Measurements from ENCODE around the gene P2RX4. TPM values are rescaled to one million over a fixed set of nuclear protein-coding genes. Genes with fewer than 3 reads are reported as not detected.
"Not testable (repeated sequence)": the region's sequence is repeated elsewhere in the genome, so short reads cannot be mapped to it uniquely, and the experiment has no call there.

P2RX4 gene
- total RNA-seq = 10 to 100 TPM; 48.3 to 57.1 TPM
- 10 to 100 TPM; 35.4 to 66.0 TPM for polyA plus RNA-seq

DNA sequence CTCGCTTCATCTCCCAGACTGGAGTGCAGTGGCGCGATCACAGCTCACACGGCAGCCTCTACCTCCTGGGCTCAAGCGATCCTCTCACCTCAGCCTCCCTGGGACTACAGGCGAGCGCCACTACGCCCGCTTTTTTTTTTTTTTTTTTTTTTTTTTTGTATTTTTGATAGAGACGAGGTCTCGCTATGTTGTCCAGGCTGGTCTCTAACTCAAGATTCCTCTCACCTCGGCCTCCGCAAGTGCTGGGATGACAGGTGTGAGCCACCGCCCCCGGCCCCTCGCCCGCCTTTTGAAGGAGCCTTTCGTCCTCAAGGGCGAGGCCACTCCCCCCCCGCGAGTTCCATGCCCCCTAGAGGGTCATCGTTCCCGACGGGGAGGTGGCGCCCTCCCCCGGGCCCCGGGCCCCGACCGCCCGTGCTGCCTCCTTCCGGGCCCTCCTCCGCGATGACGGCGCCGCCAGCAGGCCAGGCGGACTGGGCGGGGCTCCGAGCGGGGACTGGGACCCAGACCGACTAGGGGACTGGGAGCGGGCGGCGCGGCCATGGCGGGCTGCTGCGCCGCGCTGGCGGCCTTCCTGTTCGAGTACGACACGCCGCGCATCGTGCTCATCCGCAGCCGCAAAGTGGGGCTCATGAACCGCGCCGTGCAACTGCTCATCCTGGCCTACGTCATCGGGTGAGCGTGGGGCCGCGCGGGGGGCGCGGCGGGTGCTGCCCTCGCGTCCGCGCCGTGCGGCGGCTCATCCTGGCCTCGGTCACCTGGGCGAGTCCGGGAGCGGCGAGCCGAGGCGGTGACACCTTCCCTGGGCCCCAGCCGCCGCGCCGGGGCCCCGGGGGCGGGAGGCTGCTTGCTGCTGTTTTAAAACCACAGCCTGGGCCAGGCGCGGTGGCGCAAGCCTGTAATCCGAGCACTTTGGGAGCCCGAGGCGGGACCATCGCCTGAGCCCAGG is at the start of gene P2RX4:
P2RX4 (plus strand) TSS at position 506 of the 949 bp plus-strand sequence; CDS start at position 542, 36 bp downstream.
- Histone ChIP-seq H3K9me3 (ENCODE audit: control insufficient read depth in 1 of 2, low read length in 2 of 2) (no peaks in the 10 kb centered on the region), H3K27me3 (ENCODE audit: insufficient read depth, low read length) (no peaks in the 10 kb centered on the region), H3K4me1 (ENCODE audit: insufficient read depth, low read length) (peaks cover 44% of the 10 kb centered on the region), H3K27ac (ENCODE audit: low read depth, low read length) (peak within 1 kb of the TSS; percentile 91), H3K36me3 (ENCODE audit: insufficient read depth, low read length) (no peaks in the 10 kb centered on the region), H3K4me3 (ENCODE audit: low read length in 2 of 2) (peak within 1 kb of the TSS; percentile 54 to 85)
- intact Hi-C loops (cut with micrococcal nuclease) = loop anchor here (1.0 kb wide), 3 partner anchors 30 to 86 kb away; partner anchors contain the start of gene CAMKK2
- ChIA-PET CTCF (ENCODE audit: partially characterized antibody) (interaction anchor here (0.7 to 1.4 kb wide), 6 partner anchors 14 to 150 kb away, joined by 3 to 6 read pairs (median 4); no protein-coding TSS in a partner anchor), POLR2A (ENCODE audit: partially characterized antibody) (interaction anchor here (0.5 to 7.8 kb wide), 12 partner anchors 9 to 191 kb away, joined by 3 to 113 read pairs (median 3); partner anchors contain the start of gene P2RX7)
- Mint-ChIP-seq H3K36me3 (peaks cover 4 to 12% of the 10 kb centered on the region in 2 donors), H3K4me1 (peaks cover 16 to 45% (median 32%) of the 10 kb centered on the region in 4 donors), H3K9me3 (peaks cover 0 to 1% (median 0%) of the 10 kb centered on the region in 8 donors), H3K27ac (peak within 1 kb of the TSS; percentile 91 to 100 (median 98)), H3K4me3 (peak within 1 kb of the TSS; percentile 88 to 99 (median 93)), H3K27me3 (no peaks in the 10 kb centered on the region)
- DNase-seq = peak; percentile 88 to 92 (median 90)

DNA sequence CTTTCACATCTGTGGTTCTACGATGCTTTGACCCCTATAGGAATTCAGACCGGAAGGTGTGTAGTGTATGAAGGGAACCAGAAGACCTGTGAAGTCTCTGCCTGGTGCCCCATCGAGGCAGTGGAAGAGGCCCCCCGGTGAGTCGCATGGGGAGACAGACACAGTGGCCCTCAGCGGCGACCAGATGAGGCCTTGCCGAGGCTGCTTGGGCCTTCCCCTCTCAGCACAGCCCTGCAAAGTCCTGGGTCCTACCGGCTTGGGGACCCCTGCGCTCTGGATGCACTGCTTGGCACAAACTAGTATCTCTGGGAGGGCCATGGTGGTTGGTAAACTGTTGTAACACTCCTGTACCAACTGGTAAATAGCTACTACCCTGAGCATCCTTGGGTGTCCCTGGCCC is 47.5 kb upstream of the P2RX4 start:
- Mint-ChIP-seq H3K9me3 (peaks cover 0 to 9% (median 4%) of the 10 kb centered on the region in 8 donors), H3K36me3 (peaks cover 44 to 62% of the 10 kb centered on the region in 2 donors), H3K27me3 (no peaks in the 10 kb centered on the region), H3K27ac (no peak overlapping the region), H3K4me3 (no peak overlapping the region), H3K4me1 (peaks cover 0 to 4% (median 2%) of the 10 kb centered on the region in 4 donors)
- Histone ChIP-seq H3K27me3 (ENCODE audit: insufficient read depth, low read length) (no peaks in the 10 kb centered on the region), H3K27ac (ENCODE audit: low read depth, low read length) (no peak overlapping the region), H3K4me3 (ENCODE audit: low read length in 2 of 2) (no peak overlapping the region), H3K36me3 (ENCODE audit: insufficient read depth, low read length) (peaks cover 6% of the 10 kb centered on the region), H3K9me3 (ENCODE audit: control insufficient read depth in 1 of 2, low read length in 2 of 2) (no peaks in the 10 kb centered on the region), H3K4me1 (ENCODE audit: insufficient read depth, low read length) (no peaks in the 10 kb centered on the region)
- POLR2A ChIA-PET (ENCODE audit: partially characterized antibody) = no interaction called here
- intact Hi-C loops (cut with micrococcal nuclease) = no loop called here
- CTCF ChIA-PET (ENCODE audit: partially characterized antibody) = no interaction called here
- DNase-seq = no peak

DNA sequence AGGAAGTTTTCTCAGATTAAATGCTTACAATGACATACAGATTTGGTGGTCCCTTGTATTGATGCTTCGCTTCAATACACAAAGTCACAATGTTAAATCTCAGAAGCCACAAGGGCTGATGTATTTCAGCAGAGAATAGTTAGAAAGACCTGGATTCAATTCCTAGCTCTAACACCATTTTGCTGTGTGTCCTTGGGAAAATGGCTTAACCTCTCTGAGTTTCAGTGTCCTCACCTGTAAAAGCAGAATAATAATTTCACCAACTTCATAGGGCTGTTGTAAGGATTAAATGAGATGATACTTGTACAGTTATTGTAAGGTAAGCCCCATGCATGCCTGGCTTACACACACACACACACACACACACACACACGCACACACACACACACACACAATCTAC is 46.9 kb upstream of the P2RX4 start:
- peaks cover 40 to 56% of the 10 kb centered on the region in 2 donors for H3K36me3 Mint-ChIP-seq
- H3K27ac ChIP-seq (ENCODE audit: low read depth, low read length) = no peak overlapping the region

GRCh38 chr12:121164839-121165238 is 45.1 kb upstream of the P2RX4 start:
- H3K36me3 Mint-ChIP-seq = peaks cover 31 to 45% of the 10 kb centered on the region in 2 donors
- H3K27me3 ChIP-seq (ENCODE audit: insufficient read depth, low read length); H3K4me3 Mint-ChIP-seq; POLR2A ChIA-PET (ENCODE audit: partially characterized antibody); intact Hi-C loops (cut with micrococcal nuclease); DNase-seq; H3K9me3 ChIP-seq (ENCODE audit: control insufficient read depth in 1 of 2, low read length in 2 of 2); CTCF ChIA-PET (ENCODE audit: partially characterized antibody); H3K4me1 ChIP-seq (ENCODE audit: insufficient read depth, low read length); H3K9me3 Mint-ChIP-seq; H3K4me3 ChIP-seq (ENCODE audit: low read length in 2 of 2); H3K36me3 ChIP-seq (ENCODE audit: insufficient read depth, low read length); H3K27ac ChIP-seq (ENCODE audit: low read depth, low read length); H3K4me1 Mint-ChIP-seq; H3K27me3 Mint-ChIP-seq: not testable (repeated sequence)
- peak overlapping the region in 1 of 7 donors; percentile 19 for H3K27ac Mint-ChIP-seq

More for the DNA sequence above, 46.9 kb upstream of the P2RX4 start:
- CTCF ChIA-PET (ENCODE audit: partially characterized antibody) = no interaction called here
- POLR2A ChIA-PET (ENCODE audit: partially characterized antibody) = no interaction called here
- no peaks in the 10 kb centered on the region for H3K27me3 Mint-ChIP-seq
- H3K9me3 Mint-ChIP-seq = peaks cover 0 to 8% (median 3%) of the 10 kb centered on the region in 8 donors
- Histone ChIP-seq H3K4me3 (ENCODE audit: low read length in 2 of 2) (no peak overlapping the region), H3K4me1 (ENCODE audit: insufficient read depth, low read length) (no peaks in the 10 kb centered on the region), H3K27me3 (ENCODE audit: insufficient read depth, low read length) (no peaks in the 10 kb centered on the region), H3K36me3 (ENCODE audit: insufficient read depth, low read length) (peaks cover under 1% of the 10 kb centered on the region), H3K9me3 (ENCODE audit: control insufficient read depth in 1 of 2, low read length in 2 of 2) (no peaks in the 10 kb centered on the region)
- peaks cover 0 to 4% (median 2%) of the 10 kb centered on the region in 4 donors for H3K4me1 Mint-ChIP-seq
- intact Hi-C loops (cut with micrococcal nuclease) = no loop called here
- H3K4me3 Mint-ChIP-seq = no peak overlapping the region
- H3K27ac Mint-ChIP-seq = no peak overlapping the region
- DNase-seq = no peak

DNA sequence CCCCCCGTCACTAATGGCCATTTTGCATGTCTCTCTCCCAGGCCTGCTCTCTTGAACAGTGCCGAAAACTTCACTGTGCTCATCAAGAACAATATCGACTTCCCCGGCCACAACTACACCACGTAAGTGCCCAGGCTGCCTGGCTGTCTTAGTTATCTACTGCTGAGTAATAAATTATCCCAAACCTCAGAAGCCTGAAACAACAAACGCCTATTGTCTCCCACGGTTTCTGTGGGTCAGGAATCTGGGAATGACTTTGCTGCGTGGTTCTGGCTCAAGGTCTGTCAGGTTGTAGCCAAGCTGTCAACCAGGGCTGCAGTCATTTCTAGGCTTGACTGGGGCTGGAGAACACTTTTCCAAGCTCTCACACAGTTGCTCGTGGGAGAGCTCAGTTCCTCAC is 44.6 kb upstream of the P2RX4 start:
- Mint-ChIP-seq H3K36me3 (peaks cover 31 to 41% of the 10 kb centered on the region in 2 donors), H3K27me3 (no peaks in the 10 kb centered on the region), H3K4me3 (no peak overlapping the region), H3K27ac (no peak overlapping the region), H3K9me3 (no peaks in the 10 kb centered on the region), H3K4me1 (peaks cover 0 to 1% (median 0%) of the 10 kb centered on the region in 4 donors)
- Histone ChIP-seq H3K4me1 (ENCODE audit: insufficient read depth, low read length) (no peaks in the 10 kb centered on the region), H3K27me3 (ENCODE audit: insufficient read depth, low read length) (no peaks in the 10 kb centered on the region), H3K36me3 (ENCODE audit: insufficient read depth, low read length) (no peaks in the 10 kb centered on the region), H3K4me3 (ENCODE audit: low read length in 2 of 2) (no peak overlapping the region), H3K27ac (ENCODE audit: low read depth, low read length) (no peak overlapping the region), H3K9me3 (ENCODE audit: control insufficient read depth in 1 of 2, low read length in 2 of 2) (no peaks in the 10 kb centered on the region)
- no peak for DNase-seq
- ChIA-PET POLR2A (ENCODE audit: partially characterized antibody) (no interaction called here), CTCF (ENCODE audit: partially characterized antibody) (no interaction called here)
- intact Hi-C loops (cut with micrococcal nuclease) = no loop called here

- no peak overlapping the region for H3K4me3 ChIP-seq (ENCODE audit: low read length in 2 of 2)
- no peak overlapping the region for H3K27ac ChIP-seq (ENCODE audit: low read depth, low read length)
- no peaks in the 10 kb centered on the region for H3K9me3 ChIP-seq (ENCODE audit: control insufficient read depth in 1 of 2, low read length in 2 of 2)
- no peaks in the 10 kb centered on the region for H3K9me3 Mint-ChIP-seq
- H3K4me3 Mint-ChIP-seq = no peak overlapping the region
- intact Hi-C loops (cut with micrococcal nuclease) = no loop called here
- peak overlapping the region in 1 of 7 donors; percentile 31 for H3K27ac Mint-ChIP-seq
- H3K27me3 Mint-ChIP-seq = no peaks in the 10 kb centered on the region
- peaks cover 24 to 34% of the 10 kb centered on the region in 2 donors for H3K36me3 Mint-ChIP-seq
- no peaks in the 10 kb centered on the region for H3K27me3 ChIP-seq (ENCODE audit: insufficient read depth, low read length)
- DNase-seq = no peak
- ChIA-PET CTCF (ENCODE audit: partially characterized antibody) (no interaction called here), POLR2A (ENCODE audit: partially characterized antibody) (no interaction called here)
- no peaks in the 10 kb centered on the region for H3K4me1 ChIP-seq (ENCODE audit: insufficient read depth, low read length)
- H3K4me1 Mint-ChIP-seq = peaks cover 0 to 1% (median 0%) of the 10 kb centered on the region in 4 donors
- no peaks in the 10 kb centered on the region for H3K36me3 ChIP-seq (ENCODE audit: insufficient read depth, low read length)
Observed at GRCh38 chr12:121166356-121166755, 43.6 kb upstream of the P2RX4 start.

DNA sequence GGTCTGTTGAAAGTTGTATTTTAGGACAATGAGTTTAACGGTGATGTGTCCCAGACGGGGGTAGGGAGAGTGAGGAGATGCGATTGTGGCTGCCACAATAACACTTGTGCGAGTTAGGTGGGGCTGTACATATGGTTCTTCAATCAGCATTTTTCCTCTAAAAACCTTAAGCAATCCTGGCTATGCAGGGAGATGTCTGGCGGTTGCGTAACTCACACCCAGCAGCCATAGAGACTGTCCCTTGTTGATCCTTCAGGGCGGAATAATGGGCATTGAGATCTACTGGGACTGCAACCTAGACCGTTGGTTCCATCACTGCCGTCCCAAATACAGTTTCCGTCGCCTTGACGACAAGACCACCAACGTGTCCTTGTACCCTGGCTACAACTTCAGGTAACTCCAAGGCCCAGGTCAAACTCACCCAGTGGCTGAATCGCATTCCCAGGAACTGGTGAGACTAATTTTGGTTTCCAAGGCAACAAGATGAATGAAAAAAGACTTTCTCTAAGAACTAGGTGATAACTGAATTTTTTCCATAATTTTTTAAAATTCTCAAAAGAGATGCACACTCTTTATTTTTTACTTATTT is 42.6 kb upstream of the P2RX4 start:
- H3K36me3 Mint-ChIP-seq = peaks cover 24 to 28% of the 10 kb centered on the region in 2 donors
- POLR2A ChIA-PET (ENCODE audit: partially characterized antibody) = no interaction called here
- no peaks in the 10 kb centered on the region for H3K27me3 Mint-ChIP-seq

More for the DNA sequence above, 42.6 kb upstream of the P2RX4 start:
- H3K27me3 ChIP-seq (ENCODE audit: insufficient read depth, low read length) = no peaks in the 10 kb centered on the region
- Mint-ChIP-seq H3K4me3 (no peak overlapping the region), H3K9me3 (no peaks in the 10 kb centered on the region), H3K4me1 (peaks cover 0 to 1% (median 0%) of the 10 kb centered on the region in 4 donors), H3K27ac (no peak overlapping the region)
- no peaks in the 10 kb centered on the region for H3K36me3 ChIP-seq (ENCODE audit: insufficient read depth, low read length)
- DNase-seq = no peak
- CTCF ChIA-PET (ENCODE audit: partially characterized antibody) = interaction anchor here (0.7 kb wide), 1 partner anchor 131 kb away, joined by 3 read pairs; no protein-coding TSS in a partner anchor
- H3K4me3 ChIP-seq (ENCODE audit: low read length in 2 of 2) = no peak overlapping the region
- intact Hi-C loops (cut with micrococcal nuclease) = no loop called here
- no peak overlapping the region for H3K27ac ChIP-seq (ENCODE audit: low read depth, low read length)
- H3K4me1 ChIP-seq (ENCODE audit: insufficient read depth, low read length) = no peaks in the 10 kb centered on the region
- no peaks in the 10 kb centered on the region for H3K9me3 ChIP-seq (ENCODE audit: control insufficient read depth in 1 of 2, low read length in 2 of 2)

Measured in CD4-positive, alpha-beta memory T cell (primary cell).